Thyroid gland (tissue), 4 donors: ENCODE data around the gene MIAT.

ENCODE experiments used
- POLR2A ChIP-seq, 2 donors: fragments of 450-650 bp; IDR thresholded peaks; one replicate each; pipeline ENCODE4 v1.6.1; 2017; ENCODE audit warnings: antibody characterized with exemption in 2 of 2, mild to moderate bottlenecking in 2 of 2, moderate library complexity in 1 of 2
- TF ChIP-seq, protein P1 (sequence below), 6 experiments: fragments of 200-600 bp in 3 of 6; fragments of 450-650 bp in 3 of 6; sonication (generic) in 3 of 6; IDR thresholded peaks; one replicate each; pipeline ENCODE4 v1.5.1; 2016 to 2019; ENCODE audit warnings: antibody characterized with exemption in 6 of 6, mild to moderate bottlenecking in 2 of 6, inconsistent platforms in 1 of 6, moderate library complexity in 1 of 6

DNA sequence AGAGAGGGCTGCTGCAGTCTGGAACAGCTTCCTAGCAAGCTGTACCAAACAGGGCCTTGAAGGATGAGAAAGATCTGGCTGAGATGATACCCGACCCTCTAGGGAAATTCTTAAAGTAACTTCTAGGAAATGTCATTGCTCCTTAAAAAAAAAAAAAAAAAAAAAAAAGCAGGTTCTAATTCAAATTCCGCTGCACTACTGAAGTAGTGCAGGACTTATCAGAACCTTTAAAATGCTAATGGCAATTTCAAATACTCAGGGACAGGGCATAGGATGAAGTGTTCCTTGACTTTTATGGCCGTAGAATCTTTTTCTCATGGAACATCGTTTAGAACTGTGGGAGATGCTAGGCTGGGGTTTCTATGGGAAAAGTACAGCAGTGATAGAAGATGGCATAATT, 13.1 kb downstream of the MIAT start:
- no peak for TF ChIP-seq POLR2A (IDR thresholded peaks at IDR 0.05)
- TF ChIP-seq, protein P1, sequence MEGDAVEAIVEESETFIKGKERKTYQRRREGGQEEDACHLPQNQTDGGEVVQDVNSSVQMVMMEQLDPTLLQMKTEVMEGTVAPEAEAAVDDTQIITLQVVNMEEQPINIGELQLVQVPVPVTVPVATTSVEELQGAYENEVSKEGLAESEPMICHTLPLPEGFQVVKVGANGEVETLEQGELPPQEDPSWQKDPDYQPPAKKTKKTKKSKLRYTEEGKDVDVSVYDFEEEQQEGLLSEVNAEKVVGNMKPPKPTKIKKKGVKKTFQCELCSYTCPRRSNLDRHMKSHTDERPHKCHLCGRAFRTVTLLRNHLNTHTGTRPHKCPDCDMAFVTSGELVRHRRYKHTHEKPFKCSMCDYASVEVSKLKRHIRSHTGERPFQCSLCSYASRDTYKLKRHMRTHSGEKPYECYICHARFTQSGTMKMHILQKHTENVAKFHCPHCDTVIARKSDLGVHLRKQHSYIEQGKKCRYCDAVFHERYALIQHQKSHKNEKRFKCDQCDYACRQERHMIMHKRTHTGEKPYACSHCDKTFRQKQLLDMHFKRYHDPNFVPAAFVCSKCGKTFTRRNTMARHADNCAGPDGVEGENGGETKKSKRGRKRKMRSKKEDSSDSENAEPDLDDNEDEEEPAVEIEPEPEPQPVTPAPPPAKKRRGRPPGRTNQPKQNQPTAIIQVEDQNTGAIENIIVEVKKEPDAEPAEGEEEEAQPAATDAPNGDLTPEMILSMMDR (IDR thresholded peaks at IDR 0.05): no peak
